Astrocyte of the spinal cord (primary cell): ENCODE results near the gene ACOT12.

Experiments used
- DNase-seq: peaks from one replicate; pipeline ENCODE4 v3.0.0; 2011; ENCODE audit warnings: low read depth, low spot score
- H3K4me3 ChIP-seq: 2 replicates; pipeline ENCODE4 v1.5.1; 2011; ENCODE audit warnings: low read depth, mild to moderate bottlenecking, low read length, moderate library complexity
- CTCF ChIP-seq: IDR thresholded peaks from 2 replicates; pipeline ENCODE4 v1.5.1; 2012; ENCODE audit warnings: low read depth, mild to moderate bottlenecking, low read length, inconsistent platforms
- in situ Hi-C: cut with HindIII; loops from 2 replicates; pipeline ENCODE4 v1.10.0; 2017; ENCODE audit warnings: low sequenced_read_pairs

The ACOT12 gene

GRCh38 chr5:81427566-81427965 is 33.6 kb upstream of the ACOT12 start:
- DNase-seq: no peak
- in situ Hi-C loops: no loop called here
- H3K4me3 ChIP-seq: no peak overlapping the region
- TF ChIP-seq CTCF: no peak

- in situ Hi-C loops: no loop called here
- no peak overlapping the region for H3K4me3 ChIP-seq
- no peak for DNase-seq
- no peak for TF ChIP-seq CTCF
Observed at GRCh38 chr5:81426359-81427030, 32.6 kb upstream of the ACOT12 start.

GRCh38 chr5:81425569-81425968 is 31.6 kb upstream of the ACOT12 start:
- H3K4me3 ChIP-seq: no peak overlapping the region
- peak; percentile 50 for TF ChIP-seq CTCF
- peak; percentile 64 for DNase-seq
- in situ Hi-C loops: no loop called here

GRCh38 chr5:81424728-81425127 is 30.8 kb upstream of the ACOT12 start:
- H3K4me3 ChIP-seq: no peak overlapping the region
- no peak for DNase-seq
- no peak for TF ChIP-seq CTCF
- in situ Hi-C loops: no loop called here

- no peak overlapping the region for H3K4me3 ChIP-seq
- in situ Hi-C loops: no loop called here
- TF ChIP-seq CTCF: no peak
- DNase-seq: peak; percentile 80
Observed at GRCh38 chr5:81422671-81423070, 28.7 kb upstream of the ACOT12 start.

GRCh38 chr5:81420039-81420667 is 26.2 kb upstream of the ACOT12 start:
- DNase-seq: peak; percentile 94
- in situ Hi-C loops: no loop called here
- H3K4me3 ChIP-seq: no peak overlapping the region
- no peak for TF ChIP-seq CTCF
